ENCODE measurements around the gene SPTBN4.
"Not testable (repeated sequence)": the region's sequence is repeated elsewhere in the genome, so short reads cannot be mapped to it uniquely, and the experiment has no call there.

Gene SPTBN4

GRCh38 chr19:40539070-40539469, 72.3 kb downstream of the SPTBN4 start:
- no peak for DNase-seq

- DNase-seq, result no peak
Observed at GRCh38 chr19:40542202-40542859, 75.5 kb downstream of the SPTBN4 start.

GRCh38 chr19:40543029-40543597, 76.3 kb downstream of the SPTBN4 start:
- DNase-seq, result no peak

- DNase-seq, result not testable (repeated sequence)
Observed at GRCh38 chr19:40546153-40546841, 79.5 kb downstream of the SPTBN4 start.

GRCh38 chr19:40547190-40547589, 80.4 kb downstream of the SPTBN4 start:
- DNase-seq, result not testable (repeated sequence)

GRCh38 chr19:40547836-40548235, 81.0 kb downstream of the SPTBN4 start:
- DNase-seq, result no peak

GRCh38 chr19:40549007-40549708, 82.4 kb downstream of the SPTBN4 start:
- DNase-seq, result peak; percentile 55

GRCh38 chr19:40550951-40551350, 84.2 kb downstream of the SPTBN4 start:
- no peak for DNase-seq

GRCh38 chr19:40552848-40553247, 86.0 kb downstream of the SPTBN4 start:
- no peak for DNase-seq

GRCh38 chr19:40553885-40554857, 87.4 kb downstream of the SPTBN4 start:
- no peak for DNase-seq

- no peak for DNase-seq
Observed at GRCh38 chr19:40555978-40556689, 89.3 kb downstream of the SPTBN4 start.

- no peak for DNase-seq
Observed at GRCh38 chr19:40556953-40557530, 90.2 kb downstream of the SPTBN4 start.

- DNase-seq, result no peak
Observed at GRCh38 chr19:40559394-40559793, 92.6 kb downstream of the SPTBN4 start.

GRCh38 chr19:40560092-40560507, 93.3 kb downstream of the SPTBN4 start:
- no peak for DNase-seq

GRCh38 chr19:40561947-40562346, 95.1 kb downstream of the SPTBN4 start:
- DNase-seq, result no peak

GRCh38 chr19:40564535-40564934, 97.7 kb downstream of the SPTBN4 start:
- DNase-seq, result not testable (repeated sequence)

GRCh38 chr19:40565355-40565754, 98.6 kb downstream of the SPTBN4 start:
- no peak for DNase-seq

GRCh38 chr19:40565910-40566495, 99.2 kb downstream of the SPTBN4 start:
- no peak for DNase-seq

- DNase-seq, result no peak
Observed at GRCh38 chr19:40567040-40567749, 100.4 kb downstream of the SPTBN4 start.
